ENCODE measurements around the gene BRD4.

GRCh38 chr19:15276620-15277215 is 55.6 kb downstream of the BRD4 start:
- TF ChIP-seq CTCF (IDR thresholded peaks at IDR 0.05 in 4 of 5, conservative IDR thresholded peaks at IDR 0.05 in 1 of 5) (no peak), POLR2A (IDR thresholded peaks at IDR 0.05) (no peak)

Measured in gastrocnemius medialis (tissue), 4 donors.